Tibial artery (tissue), 4 donors: ENCODE data around the gene DUSP7.

Experiments
- DNase-seq, 2 donors: peaks; one replicate each; pipeline ENCODE4 v3.0.0-alpha.2; 2019
- H3K27ac ChIP-seq, 2 donors: fragments of 200-600 bp; sonication (generic) in 1 of 2; 1 replicate in 1 of 2; 2 replicates in 1 of 2; pipeline ENCODE4 v1.5.1; 2018 to 2019; ENCODE audit warnings: mild to moderate bottlenecking in 1 of 2
- H3K27me3 ChIP-seq, 2 donors: fragments of 200-600 bp; sonication (generic) in 1 of 2; one replicate each; pipeline versions ENCODE4 v1.5.1 to v1.6.0; 2016 to 2019
- H3K36me3 ChIP-seq, 3 donors: fragments of 200-600 bp; sonication (generic) in 2 of 3; one replicate each; pipeline ENCODE4 v1.5.1; 2016 to 2019; ENCODE audit warnings: mild to moderate bottlenecking in 2 of 3
- H3K4me1 ChIP-seq, 4 donors: fragments of 200-600 bp; sonication (generic) in 2 of 4; 1 replicate in 3 of 4; 2 replicates in 1 of 4; pipeline ENCODE4 v1.5.1; 2016 to 2019
- H3K4me3 ChIP-seq, 2 donors: fragments of 200-600 bp; sonication (generic) in 1 of 2; 1 replicate in 1 of 2; 2 replicates in 1 of 2; pipeline ENCODE4 v1.5.1; 2018 to 2019; ENCODE audit warnings: mild to moderate bottlenecking in 2 of 2
- H3K9me3 ChIP-seq, 3 donors: fragments of 200-600 bp; sonication (generic) in 1 of 3; one replicate each; pipeline ENCODE4 v1.5.1; 2016 to 2019
- CTCF ChIP-seq, 2 experiments: fragments of 200-600 bp in 1 of 2; fragments of 450-650 bp in 1 of 2; IDR thresholded peaks; one replicate each; pipeline ENCODE4 v1.5.1; 2017 to 2019; ENCODE audit warnings: antibody characterized with exemption in 2 of 2, mild to moderate bottlenecking in 1 of 2, moderate library complexity in 1 of 2
- intact Hi-C: fragments of 100-400 bp; cut with DNase I; formaldehyde crosslinking; loops from one replicate; pipeline ENCODE4 v1.15.0; 2023; ENCODE audit warnings: low total_unique reads

DUSP7 gene

GRCh38 chr3:52041118-52041731 is 15.1 kb downstream of the DUSP7 start:
- TF ChIP-seq CTCF (IDR thresholded peaks at IDR 0.05) = peak in 1 of 2 experiments; percentile 26
- Histone ChIP-seq H3K36me3 (no peaks in the 10 kb centered on the region), H3K27me3 (no peaks in the 10 kb centered on the region), H3K4me3 (no peak overlapping the region), H3K9me3 (no peaks in the 10 kb centered on the region), H3K4me1 (peaks cover 0 to 36% (median 19%) of the 10 kb centered on the region in 4 donors), H3K27ac (peak overlapping the region in 1 of 2 donors; percentile 5)
- intact Hi-C loops = no loop called here
- DNase-seq = no peak

- intact Hi-C loops = no loop called here
Observed at GRCh38 chr3:52040600-52040999, 15.8 kb downstream of the DUSP7 start.

GRCh38 chr3:52039846-52040245 is 16.5 kb downstream of the DUSP7 start:
- Histone ChIP-seq H3K27ac (no peak overlapping the region), H3K4me1 (peaks cover 0 to 23% (median 9%) of the 10 kb centered on the region in 4 donors), H3K9me3 (no peaks in the 10 kb centered on the region), H3K27me3 (no peaks in the 10 kb centered on the region), H3K4me3 (no peak overlapping the region), H3K36me3 (no peaks in the 10 kb centered on the region)
- intact Hi-C loops = no loop called here
- TF ChIP-seq CTCF (IDR thresholded peaks at IDR 0.05) = no peak
- peak; percentile 67 to 82 for DNase-seq

More at GRCh38 chr3:52040600-52040999, 15.8 kb downstream of the DUSP7 start:
- DNase-seq = no peak
- peak overlapping the region in 1 of 2 donors; percentile 5 for H3K27ac ChIP-seq
- no peak for TF ChIP-seq CTCF (IDR thresholded peaks at IDR 0.05)
- no peak overlapping the region for H3K4me3 ChIP-seq
- no peaks in the 10 kb centered on the region for H3K9me3 ChIP-seq
- H3K36me3 ChIP-seq = no peaks in the 10 kb centered on the region
- peaks cover 0 to 30% (median 13%) of the 10 kb centered on the region in 4 donors for H3K4me1 ChIP-seq
- no peaks in the 10 kb centered on the region for H3K27me3 ChIP-seq

GRCh38 chr3:52039426-52039825 is 16.9 kb downstream of the DUSP7 start:
- H3K27ac ChIP-seq = no peak overlapping the region
- intact Hi-C loops = no loop called here
- H3K27me3 ChIP-seq = no peaks in the 10 kb centered on the region
- TF ChIP-seq CTCF (IDR thresholded peaks at IDR 0.05) = no peak
- DNase-seq = no peak
- H3K9me3 ChIP-seq = no peaks in the 10 kb centered on the region
- H3K4me3 ChIP-seq = no peak overlapping the region
- peaks cover 0 to 20% (median 9%) of the 10 kb centered on the region in 4 donors for H3K4me1 ChIP-seq
- H3K36me3 ChIP-seq = no peaks in the 10 kb centered on the region

- intact Hi-C loops = no loop called here
- TF ChIP-seq CTCF (IDR thresholded peaks at IDR 0.05) = no peak
- DNase-seq = no peak
- H3K36me3 ChIP-seq = no peaks in the 10 kb centered on the region
- H3K27ac ChIP-seq = no peak overlapping the region
- peaks cover 0 to 13% (median 4%) of the 10 kb centered on the region in 4 donors for H3K4me1 ChIP-seq
- no peak overlapping the region for H3K4me3 ChIP-seq
- no peaks in the 10 kb centered on the region for H3K27me3 ChIP-seq
- H3K9me3 ChIP-seq = no peaks in the 10 kb centered on the region
Observed at GRCh38 chr3:52038227-52038626, 18.1 kb downstream of the DUSP7 start.
